Measurements from ENCODE around the gene UNK.

DNA sequence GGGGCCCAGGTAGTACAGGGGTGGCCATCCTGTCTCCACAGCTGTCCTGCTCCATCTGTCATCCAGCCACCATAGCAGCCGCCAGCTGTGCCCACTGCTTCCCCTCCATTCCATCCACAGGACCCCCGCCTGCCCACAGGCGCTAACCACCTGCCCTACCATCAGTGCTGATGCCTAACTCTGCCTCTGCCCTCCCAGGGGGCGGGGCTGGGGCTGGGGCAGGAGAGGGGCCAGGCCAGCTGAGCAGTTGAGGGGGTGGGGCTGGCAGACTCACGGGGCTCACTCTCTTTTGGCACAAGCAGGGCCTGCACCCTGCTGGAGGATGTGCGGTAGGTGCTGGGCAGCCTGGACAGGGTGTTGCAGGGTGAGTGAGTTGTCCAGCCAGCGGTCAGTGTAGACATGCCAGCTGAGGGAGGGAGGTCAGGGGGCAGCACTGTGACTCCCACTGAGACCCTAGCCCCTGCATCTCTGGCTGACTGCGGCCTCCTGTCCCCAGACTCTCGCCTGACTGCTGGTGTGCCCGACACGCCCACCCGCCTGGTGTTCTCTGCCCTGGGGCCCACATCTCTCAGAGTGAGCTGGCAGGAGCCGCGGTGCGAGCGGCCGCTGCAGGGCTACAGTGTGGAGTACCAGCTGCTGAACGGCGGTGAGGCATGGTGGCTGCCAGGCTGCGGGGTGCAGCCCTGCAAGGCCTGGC lies 29.3 kb upstream of the UNK start:
- TF ChIP-seq EZH2 (IDR thresholded peaks at IDR 0.05; ENCODE audit: insufficient read depth, poor library complexity, severe bottlenecking) (no peak), EZH2phosphoT487 (IDR thresholded peaks at IDR 0.05; ENCODE audit: insufficient read depth, low read depth) (no peak)
